ENCODE data around the gene HOXD10.

HOXD10 gene

DNA sequence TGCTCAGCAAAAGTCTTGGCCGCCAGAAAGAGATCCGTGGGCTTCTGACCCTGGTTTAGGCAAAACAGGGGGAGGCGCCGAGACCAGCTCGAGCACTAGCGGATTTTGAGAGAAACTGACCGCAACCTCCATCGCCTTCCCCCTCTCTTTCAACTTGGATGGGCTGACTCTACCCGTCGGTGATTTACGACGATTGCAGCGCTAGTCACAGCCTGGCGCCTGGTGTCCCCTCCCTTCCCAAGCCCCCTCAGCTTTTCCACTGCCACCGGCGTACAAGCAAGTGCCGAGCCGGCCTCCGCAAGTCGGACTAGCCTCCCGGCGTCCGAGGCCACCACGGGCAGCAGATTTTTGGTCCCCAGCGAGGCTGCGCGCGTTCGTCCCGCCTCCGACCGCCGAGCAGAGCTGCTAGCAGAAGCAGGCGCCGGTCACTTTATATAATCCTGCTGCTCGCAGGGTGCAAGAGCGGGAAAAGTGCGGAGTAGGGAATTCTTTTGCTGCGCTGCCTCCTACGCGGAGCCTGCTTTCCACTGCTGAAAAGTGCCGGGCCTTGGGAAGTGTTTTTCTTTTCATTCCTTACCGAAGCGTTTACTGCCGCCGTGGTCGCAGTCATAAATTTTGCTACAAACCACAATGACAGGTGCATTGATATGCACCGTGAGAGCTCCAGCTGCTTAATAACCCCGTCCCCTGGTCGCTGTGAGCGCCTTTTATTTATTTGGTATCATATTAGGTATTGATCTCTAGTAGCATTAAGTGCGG is 48.2 kb downstream of the HOXD10 start:
- DNase-seq (ENCODE audit: low read depth) = no peak

- DNase-seq (ENCODE audit: low read depth) = no peak
These were observed 48.9 kb downstream of the HOXD10 start for GRCh38 chr2:176165370-176166050.

DNA sequence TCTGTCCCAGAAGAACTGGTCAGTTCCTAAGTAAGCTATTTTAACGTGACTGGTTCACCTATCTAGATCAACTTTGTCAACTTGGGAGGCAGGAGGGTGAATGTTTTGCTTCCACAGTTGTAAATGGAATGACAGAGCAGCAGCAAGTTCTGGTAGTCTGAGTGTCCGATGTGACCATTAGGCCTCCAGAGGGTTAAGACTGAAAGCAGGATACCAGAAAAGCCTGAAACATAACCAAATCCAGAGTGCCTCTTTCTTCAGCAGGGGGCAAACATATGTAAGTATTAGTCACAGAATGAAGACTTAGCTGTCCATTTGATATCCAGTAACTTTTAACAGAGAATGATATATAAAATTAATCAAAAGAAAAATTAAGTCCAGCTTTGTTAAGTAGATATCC is 49.7 kb downstream of the HOXD10 start:
- DNase-seq (ENCODE audit: low read depth) = no peak

- no peak for DNase-seq (ENCODE audit: low read depth)
These were observed 50.8 kb downstream of the HOXD10 start for GRCh38 chr2:176167398-176167797.

DNA sequence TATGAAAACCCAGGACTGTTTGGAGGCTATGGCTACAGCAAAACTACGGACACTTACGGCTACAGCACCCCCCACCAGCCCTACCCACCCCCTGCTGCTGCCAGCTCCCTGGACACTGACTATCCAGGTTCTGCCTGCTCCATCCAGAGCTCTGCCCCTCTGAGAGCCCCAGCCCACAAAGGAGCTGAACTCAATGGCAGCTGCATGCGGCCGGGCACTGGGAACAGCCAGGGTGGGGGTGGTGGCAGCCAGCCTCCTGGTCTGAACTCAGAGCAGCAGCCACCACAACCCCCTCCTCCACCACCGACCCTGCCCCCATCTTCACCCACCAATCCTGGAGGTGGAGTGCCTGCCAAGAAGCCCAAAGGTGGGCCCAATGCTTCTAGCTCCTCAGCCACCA is 52.6 kb downstream of the HOXD10 start:
- no peak for DNase-seq (ENCODE audit: low read depth)
